ENCODE results near the gene FNDC3B. TPM values are rescaled to one million over a fixed set of nuclear protein-coding genes. Genes with fewer than 3 reads are reported as not detected.

Gene FNDC3B
- total RNA-seq, 1 donor from 2014 or later: 204 TPM

GRCh38 chr3:172387728-172388127, 348.4 kb downstream of the FNDC3B start:
- Mint-ChIP-seq H3K4me1 (ENCODE audit: unreplicated experiment) (peaks cover 8% of the 10 kb centered on the region), H3K27ac (ENCODE audit: unreplicated experiment) (no peak overlapping the region), H3K27me3 (ENCODE audit: unreplicated experiment) (no peaks in the 10 kb centered on the region), H3K9me3 (ENCODE audit: unreplicated experiment) (no peaks in the 10 kb centered on the region), H3K4me3 (ENCODE audit: unreplicated experiment) (no peak overlapping the region), H3K36me3 (ENCODE audit: low read depth, unreplicated experiment) (peaks cover 4% of the 10 kb centered on the region)
- TF ChIP-seq CTCF (IDR thresholded peaks at IDR 0.05; ENCODE audit: unreplicated experiment): no peak
- DNase-seq (ENCODE audit: low spot score): no peak

GRCh38 chr3:172388412-172389078, 349.2 kb downstream of the FNDC3B start:
- Mint-ChIP-seq H3K27me3 (ENCODE audit: unreplicated experiment) (no peaks in the 10 kb centered on the region), H3K4me1 (ENCODE audit: unreplicated experiment) (peaks cover 11% of the 10 kb centered on the region), H3K9me3 (ENCODE audit: unreplicated experiment) (no peaks in the 10 kb centered on the region), H3K36me3 (ENCODE audit: low read depth, unreplicated experiment) (peaks cover 7% of the 10 kb centered on the region), H3K27ac (ENCODE audit: unreplicated experiment) (no peak overlapping the region), H3K4me3 (ENCODE audit: unreplicated experiment) (no peak overlapping the region)
- DNase-seq (ENCODE audit: low spot score): no peak
- TF ChIP-seq CTCF (IDR thresholded peaks at IDR 0.05; ENCODE audit: unreplicated experiment): no peak

GRCh38 chr3:172390792-172391191, 351.4 kb downstream of the FNDC3B start:
- Mint-ChIP-seq H3K4me3 (ENCODE audit: unreplicated experiment) (no peak overlapping the region), H3K36me3 (ENCODE audit: low read depth, unreplicated experiment) (peaks cover 8% of the 10 kb centered on the region), H3K4me1 (ENCODE audit: unreplicated experiment) (peaks cover 15% of the 10 kb centered on the region), H3K27me3 (ENCODE audit: unreplicated experiment) (peaks cover 3% of the 10 kb centered on the region), H3K9me3 (ENCODE audit: unreplicated experiment) (no peaks in the 10 kb centered on the region), H3K27ac (ENCODE audit: unreplicated experiment) (peak overlapping the region; percentile 54)
- TF ChIP-seq CTCF (IDR thresholded peaks at IDR 0.05; ENCODE audit: unreplicated experiment): no peak
- no peak for DNase-seq (ENCODE audit: low spot score)

- peak overlapping the region; percentile 77 for H3K27ac Mint-ChIP-seq (ENCODE audit: unreplicated experiment)
- DNase-seq (ENCODE audit: low spot score): no peak
- H3K4me1 Mint-ChIP-seq (ENCODE audit: unreplicated experiment): peaks cover 15% of the 10 kb centered on the region
- H3K27me3 Mint-ChIP-seq (ENCODE audit: unreplicated experiment): peaks cover 3% of the 10 kb centered on the region
- no peaks in the 10 kb centered on the region for H3K9me3 Mint-ChIP-seq (ENCODE audit: unreplicated experiment)
- no peak overlapping the region for H3K4me3 Mint-ChIP-seq (ENCODE audit: unreplicated experiment)
- no peak for TF ChIP-seq CTCF (IDR thresholded peaks at IDR 0.05; ENCODE audit: unreplicated experiment)
- peaks cover 8% of the 10 kb centered on the region for H3K36me3 Mint-ChIP-seq (ENCODE audit: low read depth, unreplicated experiment)
Measured at GRCh38 chr3:172391592-172392302, 352.4 kb downstream of the FNDC3B start.

- peaks cover 15% of the 10 kb centered on the region for H3K4me1 Mint-ChIP-seq (ENCODE audit: unreplicated experiment)
- no peak for TF ChIP-seq CTCF (IDR thresholded peaks at IDR 0.05; ENCODE audit: unreplicated experiment)
- H3K27me3 Mint-ChIP-seq (ENCODE audit: unreplicated experiment): peaks cover 3% of the 10 kb centered on the region
- no peak overlapping the region for H3K27ac Mint-ChIP-seq (ENCODE audit: unreplicated experiment)
- peaks cover 8% of the 10 kb centered on the region for H3K36me3 Mint-ChIP-seq (ENCODE audit: low read depth, unreplicated experiment)
- no peak for DNase-seq (ENCODE audit: low spot score)
- no peaks in the 10 kb centered on the region for H3K9me3 Mint-ChIP-seq (ENCODE audit: unreplicated experiment)
- H3K4me3 Mint-ChIP-seq (ENCODE audit: unreplicated experiment): no peak overlapping the region
Measured at GRCh38 chr3:172394692-172395091, 355.3 kb downstream of the FNDC3B start.

Data from endothelial cell (in vitro differentiated cells).